ENCODE results near the gene TNKS2. TPM values are rescaled to one million over a fixed set of nuclear protein-coding genes. Genes with fewer than 3 reads are reported as not detected.
A peak's percentile ranks its signal among the peaks of the same experiment; 100 is the strongest.

The TNKS2 gene
- polyA plus RNA-seq, 1 of the 3 experiments (the other 2 are of a cell fraction) = 12.5 TPM

- Histone ChIP-seq H3K27ac (ENCODE audit: low read depth in 2 of 2, low read length in 1 of 2) (no peak overlapping the region), H3K79me2 (ENCODE audit: insufficient read depth) (peaks cover 73% of the 10 kb centered on the region), H3K27me3 (ENCODE audit: insufficient read depth) (no peaks in the 10 kb centered on the region), H3K9me2 (no peaks in the 10 kb centered on the region), H3K36me3 (replicated peaks in 1 of 2; ENCODE audit: control insufficient read depth in 1 of 2, insufficient read depth in 2 of 2, low read length in 1 of 2) (peaks cover 15 to 20% of the 10 kb centered on the region in 2 experiments), H3K4me1 (ENCODE audit: control insufficient read depth in 1 of 2, insufficient read depth in 2 of 2, low read depth in 1 of 2, low read length in 1 of 2) (peaks cover 10 to 11% of the 10 kb centered on the region in 2 experiments; a peak in 3 of 4 replicates), H3K4me3 (ENCODE audit: low read depth in 2 of 2, low read length in 1 of 2) (no peak overlapping the region), H4K20me1 (ENCODE audit: insufficient read depth) (peaks cover 51% of the 10 kb centered on the region), H3K9me3 (no peaks in the 10 kb centered on the region), H3K4me2 (peak overlapping the region; percentile 72), H3K9ac (no peak overlapping the region), H3F3A (replicated peaks; ENCODE audit: insufficient read depth) (peaks cover 4% of the 10 kb centered on the region), H2AFZ (ENCODE audit: low read depth) (no peak overlapping the region)
- TF ChIP-seq, protein P1, sequence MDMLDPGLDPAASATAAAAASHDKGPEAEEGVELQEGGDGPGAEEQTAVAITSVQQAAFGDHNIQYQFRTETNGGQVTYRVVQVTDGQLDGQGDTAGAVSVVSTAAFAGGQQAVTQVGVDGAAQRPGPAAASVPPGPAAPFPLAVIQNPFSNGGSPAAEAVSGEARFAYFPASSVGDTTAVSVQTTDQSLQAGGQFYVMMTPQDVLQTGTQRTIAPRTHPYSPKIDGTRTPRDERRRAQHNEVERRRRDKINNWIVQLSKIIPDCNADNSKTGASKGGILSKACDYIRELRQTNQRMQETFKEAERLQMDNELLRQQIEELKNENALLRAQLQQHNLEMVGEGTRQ (IDR thresholded peaks at IDR 0.05; ENCODE audit: borderline replicate concordance, low read depth, low read length) = no peak
- TF ChIP-seq MAX (IDR thresholded peaks at IDR 0.05; ENCODE audit: low read depth) (no peak), RAD21 (IDR thresholded peaks at IDR 0.05; ENCODE audit: low read length) (no peak), JUND (IDR thresholded peaks at IDR 0.05) (no peak), TAF1 (IDR thresholded peaks at IDR 0.05; ENCODE audit: borderline replicate concordance, low read depth, low read length) (no peak), NRF1 (IDR thresholded peaks at IDR 0.05; ENCODE audit: low read depth, low read length) (no peak), TEAD4 (IDR thresholded peaks at IDR 0.05; ENCODE audit: borderline replicate concordance, insufficient read depth) (no peak), FOSL2 (IDR thresholded peaks at IDR 0.05; ENCODE audit: borderline replicate concordance, low read depth) (no peak)
- TF ChIP-seq, protein P2, sequence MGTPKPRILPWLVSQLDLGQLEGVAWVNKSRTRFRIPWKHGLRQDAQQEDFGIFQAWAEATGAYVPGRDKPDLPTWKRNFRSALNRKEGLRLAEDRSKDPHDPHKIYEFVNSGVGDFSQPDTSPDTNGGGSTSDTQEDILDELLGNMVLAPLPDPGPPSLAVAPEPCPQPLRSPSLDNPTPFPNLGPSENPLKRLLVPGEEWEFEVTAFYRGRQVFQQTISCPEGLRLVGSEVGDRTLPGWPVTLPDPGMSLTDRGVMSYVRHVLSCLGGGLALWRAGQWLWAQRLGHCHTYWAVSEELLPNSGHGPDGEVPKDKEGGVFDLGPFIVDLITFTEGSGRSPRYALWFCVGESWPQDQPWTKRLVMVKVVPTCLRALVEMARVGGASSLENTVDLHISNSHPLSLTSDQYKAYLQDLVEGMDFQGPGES (IDR thresholded peaks at IDR 0.05; ENCODE audit: low read depth, low read length) = no peak
- POLR2A ChIA-PET = no interaction called here
- DNase-seq = no peak
- CTCF ChIA-PET = interaction anchor here (1.2 kb wide), 1 partner anchor 42 kb away, joined by 4 read pairs; no protein-coding TSS in a partner anchor
- WGBS (ENCODE audit: low lambda C conversion rate) = 96% methylated on average over 1 of the region's 1 CpG
Observed at GRCh38 chr10:91800756-91801155, 2.5 kb downstream of the TNKS2 start.

GRCh38 chr10:91803386-91804125, 5.3 kb downstream of the TNKS2 start:
- Histone ChIP-seq H3K27me3 (ENCODE audit: insufficient read depth) (no peaks in the 10 kb centered on the region), H3K9me3 (no peaks in the 10 kb centered on the region), H3K4me2 (no peak overlapping the region), H2AFZ (ENCODE audit: low read depth) (no peak overlapping the region), H3K9me2 (no peaks in the 10 kb centered on the region), H4K20me1 (ENCODE audit: insufficient read depth) (peaks cover 51% of the 10 kb centered on the region), H3K4me1 (ENCODE audit: control insufficient read depth in 1 of 2, insufficient read depth in 2 of 2, low read depth in 1 of 2, low read length in 1 of 2) (peaks cover 10 to 11% of the 10 kb centered on the region in 2 experiments; a peak in 3 of 4 replicates), H3F3A (replicated peaks; ENCODE audit: insufficient read depth) (peaks cover 4% of the 10 kb centered on the region), H3K79me2 (ENCODE audit: insufficient read depth) (peaks cover 93% of the 10 kb centered on the region), H3K27ac (ENCODE audit: low read depth in 2 of 2, low read length in 1 of 2) (no peak overlapping the region), H3K4me3 (ENCODE audit: low read depth in 2 of 2, low read length in 1 of 2) (no peak overlapping the region), H3K36me3 (replicated peaks in 1 of 2; ENCODE audit: control insufficient read depth in 1 of 2, insufficient read depth in 2 of 2, low read length in 1 of 2) (peaks cover 20 to 24% of the 10 kb centered on the region in 2 experiments), H3K9ac (no peak overlapping the region)
- DNase-seq = no peak
- CTCF ChIA-PET = no interaction called here
- TF ChIP-seq, protein P1 (IDR thresholded peaks at IDR 0.05; ENCODE audit: borderline replicate concordance, low read depth, low read length) = no peak
- TF ChIP-seq TAF1 (IDR thresholded peaks at IDR 0.05; ENCODE audit: borderline replicate concordance, low read depth, low read length) = no peak
- TF ChIP-seq, protein P3, sequence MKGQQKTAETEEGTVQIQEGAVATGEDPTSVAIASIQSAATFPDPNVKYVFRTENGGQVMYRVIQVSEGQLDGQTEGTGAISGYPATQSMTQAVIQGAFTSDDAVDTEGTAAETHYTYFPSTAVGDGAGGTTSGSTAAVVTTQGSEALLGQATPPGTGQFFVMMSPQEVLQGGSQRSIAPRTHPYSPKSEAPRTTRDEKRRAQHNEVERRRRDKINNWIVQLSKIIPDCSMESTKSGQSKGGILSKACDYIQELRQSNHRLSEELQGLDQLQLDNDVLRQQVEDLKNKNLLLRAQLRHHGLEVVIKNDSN (IDR thresholded peaks at IDR 0.05; ENCODE audit: borderline replicate concordance, low read depth) = no peak
- no peak for TF ChIP-seq RAD21 (IDR thresholded peaks at IDR 0.05; ENCODE audit: low read length)
- TF ChIP-seq YY1 (IDR thresholded peaks at IDR 0.05; ENCODE audit: low read depth) = no peak
- no peak for TF ChIP-seq MEF2A (IDR thresholded peaks at IDR 0.05; ENCODE audit: borderline replicate concordance, low read depth)
- POLR2A ChIA-PET = no interaction called here
- WGBS (ENCODE audit: low lambda C conversion rate) = 98% methylated on average over 3 of the region's 3 CpGs
